Occipital lobe (tissue), 2 donors: ENCODE results near the gene PACRG. TPM values are rescaled to one million over a fixed set of nuclear protein-coding genes. Genes with fewer than 3 reads are reported as not detected.

Source experiments
- DNase-seq: peaks from one replicate; lab custom pipeline; 2025; lab: John Stamatoyannopoulos, UW
- total RNA-seq: library from RNA; depleted of rRNA; stranded (reverse); fragments of >200 nt; gene quantifications from one replicate; pipeline ENCODE4 v1.2.3, GENCODE V29; 2014

Gene PACRG
- total RNA-seq, 1 donor from 2014 or later: 6.7 TPM

DNA sequence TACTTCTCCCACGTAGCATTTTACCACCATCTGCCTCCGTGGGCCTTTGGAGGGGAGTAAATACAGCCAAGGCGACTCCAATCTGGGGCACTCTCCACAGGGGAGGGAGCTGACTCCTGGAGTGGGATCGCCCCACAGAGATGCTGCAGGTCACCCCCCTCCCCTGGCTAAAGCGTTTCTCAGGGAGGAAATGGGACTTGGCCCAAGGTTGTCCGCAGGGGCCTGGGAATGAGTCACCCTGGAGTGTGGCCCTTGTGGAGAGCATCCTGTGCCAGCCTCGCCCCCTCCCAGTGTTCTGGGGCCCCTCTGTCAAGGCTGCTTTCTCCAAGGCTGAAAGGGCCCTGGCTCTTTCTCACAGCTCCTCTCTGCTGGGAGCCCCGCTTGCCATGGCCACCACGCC lies 602.2 kb downstream of the PACRG start:
- DNase-seq: no peak

DNA sequence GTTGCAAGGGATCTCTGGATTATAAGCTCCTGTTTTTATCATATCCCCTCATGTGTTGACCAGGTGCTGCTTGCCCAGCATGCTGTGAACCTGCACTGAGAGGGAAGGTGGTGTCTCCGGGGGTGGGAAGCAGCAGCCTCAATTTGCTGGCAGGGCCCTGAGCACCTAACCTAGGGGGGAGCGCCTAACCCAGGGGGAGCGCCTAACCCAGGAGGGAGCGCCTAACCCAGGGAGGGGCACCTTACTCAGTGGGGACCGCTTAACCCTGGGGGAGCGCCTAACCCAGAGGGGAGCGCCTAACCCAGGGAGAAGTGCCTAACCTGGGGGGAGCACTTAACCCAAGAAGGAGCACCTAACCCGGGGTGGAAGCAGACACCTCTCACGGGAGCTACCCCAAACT lies 603.5 kb downstream of the PACRG start:
- no peak for DNase-seq

DNA sequence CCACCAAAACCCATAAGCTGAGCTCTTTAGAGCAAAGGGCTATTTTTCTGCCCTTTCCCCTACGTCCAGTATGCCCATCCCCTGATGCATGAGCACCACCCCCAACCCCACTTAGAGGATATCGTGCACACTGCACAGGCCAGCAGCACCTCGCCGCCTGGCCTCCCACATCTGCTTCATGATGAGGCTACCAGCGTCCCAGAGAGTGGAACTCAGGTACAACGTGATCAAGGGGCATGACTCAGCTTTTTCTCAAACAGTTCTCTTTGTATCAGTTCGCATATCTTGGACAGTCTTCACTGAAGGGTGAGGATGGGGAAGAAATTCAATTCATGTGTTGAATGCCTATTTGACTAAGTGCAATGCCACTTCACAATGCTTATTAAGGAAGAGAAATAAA lies 604.8 kb downstream of the PACRG start:
- DNase-seq: no peak

- DNase-seq: no peak
Measured at GRCh38 chr6:163333038-163333437, 605.3 kb downstream of the PACRG start.

DNA sequence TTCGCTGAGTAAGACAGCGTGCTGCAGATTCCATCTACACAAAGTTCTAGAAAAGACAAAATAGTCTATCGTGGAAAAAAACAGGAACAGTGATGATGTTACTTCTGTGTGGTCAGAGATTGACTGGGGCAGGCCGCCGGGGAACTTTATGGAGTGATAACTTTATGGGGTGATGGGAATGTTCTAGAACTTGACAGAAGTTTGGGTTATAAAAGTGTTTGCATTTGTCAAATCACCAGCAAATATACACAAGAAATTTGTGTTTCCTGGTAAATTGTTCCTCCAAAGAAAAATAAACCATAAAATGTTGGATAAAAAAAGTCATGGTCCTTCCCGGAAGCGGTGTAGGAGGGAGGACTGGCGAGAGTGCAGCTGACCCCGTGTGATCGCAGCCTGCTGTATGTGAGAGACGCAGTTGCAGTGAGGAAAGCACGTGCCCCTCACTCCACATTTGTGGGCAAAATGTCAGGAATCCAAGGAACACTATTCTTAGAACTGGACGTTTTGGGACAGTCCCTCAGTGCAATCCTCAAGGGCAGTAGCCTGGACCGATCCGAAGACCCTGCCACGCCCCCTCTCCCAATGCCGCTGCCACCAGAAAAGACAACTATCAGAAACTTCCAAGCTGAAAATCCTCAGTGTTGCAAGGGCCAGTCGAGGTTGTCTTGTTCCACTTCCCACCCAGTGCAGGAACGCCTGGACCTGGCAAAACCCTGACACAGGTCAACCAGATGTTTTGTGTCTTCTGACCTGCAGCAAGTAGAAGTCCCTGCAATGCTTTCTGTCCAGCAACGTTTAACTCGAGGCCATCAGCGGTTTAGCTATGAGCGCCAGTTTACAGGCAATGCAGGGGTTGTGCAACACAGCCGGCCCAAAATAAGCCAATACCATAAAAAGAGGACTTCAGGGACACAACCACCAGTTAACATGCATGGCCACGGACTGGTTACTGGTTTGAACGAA lies 606.2 kb downstream of the PACRG start:
- DNase-seq: no peak

DNA sequence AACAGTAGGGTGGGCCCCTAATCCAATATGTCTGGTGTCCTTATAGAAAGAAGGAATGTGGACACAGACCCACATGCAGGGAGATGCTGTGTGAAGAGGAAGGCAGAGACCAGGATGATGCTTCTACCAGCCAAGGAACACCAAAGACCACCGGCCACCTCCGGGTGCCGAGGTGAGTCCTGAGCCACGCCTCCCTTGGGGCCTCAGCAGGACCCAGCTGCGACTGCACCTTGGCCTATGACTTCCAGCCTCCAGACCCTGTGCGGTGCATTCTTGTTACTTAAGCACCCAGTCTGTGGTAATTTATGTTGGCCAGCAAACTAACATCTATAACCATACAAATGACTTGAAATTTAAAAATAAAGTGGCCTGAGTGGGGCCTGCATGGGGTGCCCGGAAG lies 607.3 kb downstream of the PACRG start:
- no peak for DNase-seq

DNA sequence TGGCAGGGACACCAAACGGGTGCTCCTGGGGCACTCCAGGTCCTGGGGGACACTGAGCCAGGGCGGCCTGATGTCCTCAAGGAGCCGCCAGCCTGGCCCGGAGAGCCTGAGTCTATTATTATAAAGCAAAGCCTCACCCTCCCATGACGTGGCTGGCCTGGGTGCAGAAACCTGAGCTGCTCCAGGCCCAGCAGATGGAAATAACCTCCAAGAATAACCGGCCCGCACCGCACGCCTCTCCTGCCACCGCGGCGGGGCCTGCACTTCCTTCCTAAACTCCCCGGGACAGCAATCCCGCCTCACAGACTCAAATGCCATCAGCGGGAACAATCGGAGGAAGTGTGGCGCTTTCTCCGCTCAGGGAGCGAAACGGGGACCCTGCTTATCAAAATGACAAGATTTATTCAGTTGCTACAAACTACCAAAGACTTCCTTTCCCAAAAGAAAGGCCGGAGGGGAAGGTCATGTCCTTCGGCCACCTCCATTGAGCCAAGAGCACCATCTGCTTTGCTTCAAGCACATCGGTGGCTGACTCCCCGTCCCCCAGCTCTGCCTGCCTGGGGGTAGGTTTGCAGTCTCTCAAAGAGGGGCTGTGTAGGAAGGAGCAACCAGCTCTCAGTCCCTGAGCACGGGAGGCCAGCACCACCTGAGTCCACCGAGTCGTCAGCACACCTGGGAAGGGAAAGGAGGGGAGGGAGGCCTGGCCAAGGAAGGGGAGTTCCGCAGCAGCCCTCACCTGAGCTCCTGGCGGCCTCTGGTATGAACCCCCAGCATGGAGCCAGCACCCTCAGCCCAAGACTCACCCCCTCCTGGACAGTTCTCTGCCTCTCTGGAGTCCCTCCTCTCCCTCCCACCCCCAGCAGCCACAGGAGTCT lies 608.1 kb downstream of the PACRG start:
- no peak for DNase-seq

GRCh38 chr6:163336961-163337360 lies 609.2 kb downstream of the PACRG start:
- DNase-seq: no peak

DNA sequence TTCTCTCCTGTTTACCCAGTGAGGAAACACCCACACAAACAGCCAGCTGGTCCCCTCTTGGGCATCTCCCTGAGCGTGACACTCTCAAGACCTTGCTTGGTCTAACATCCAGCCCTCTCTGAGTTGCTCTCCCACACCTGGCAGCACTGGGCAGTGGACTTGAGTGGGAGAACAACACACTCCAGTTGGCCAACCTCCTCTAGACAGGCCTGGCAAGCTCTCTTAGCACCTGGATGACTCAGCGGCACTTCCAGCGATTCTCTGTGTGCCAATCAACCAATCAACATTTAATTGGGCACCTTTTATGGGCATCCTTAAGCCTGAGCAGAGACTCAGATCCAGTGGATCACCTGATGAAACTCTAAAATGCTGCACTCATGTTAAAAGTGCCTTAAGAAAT lies 610.2 kb downstream of the PACRG start:
- DNase-seq: no peak

DNA sequence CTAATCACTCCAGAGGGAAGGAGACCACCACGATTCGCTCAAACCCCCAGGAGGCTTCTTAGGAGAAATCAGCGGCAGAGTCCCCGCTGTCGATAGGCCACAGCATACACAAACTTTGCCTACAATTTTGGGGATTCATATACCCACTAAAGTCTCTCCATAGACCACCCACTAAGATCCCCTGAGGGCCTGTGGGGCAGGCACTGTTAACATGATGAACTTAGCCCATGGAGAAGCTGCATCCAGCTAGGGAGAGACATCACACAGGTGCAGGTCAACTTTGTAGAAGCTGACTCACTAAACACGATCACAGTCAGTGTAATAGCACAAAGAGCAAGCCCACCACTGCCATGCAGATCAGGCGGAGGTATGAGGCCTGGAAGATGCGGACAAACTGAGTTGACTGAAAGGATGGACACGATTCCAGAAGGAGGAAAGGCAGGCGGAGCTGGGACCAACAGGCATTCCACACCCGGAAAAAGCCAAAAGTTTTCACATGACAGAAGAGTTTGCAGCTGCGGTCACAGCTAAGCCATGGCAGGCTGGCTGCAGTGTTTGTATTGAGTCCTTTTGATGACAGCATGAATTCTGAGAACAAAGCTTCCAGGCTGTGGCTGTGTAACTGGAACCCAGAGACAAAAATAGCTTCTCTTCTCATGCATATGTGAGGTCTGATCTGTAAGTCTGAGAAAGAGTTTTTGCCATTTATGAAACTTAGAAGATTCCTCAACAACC lies 611.1 kb downstream of the PACRG start:
- peak; percentile 63 for DNase-seq

DNA sequence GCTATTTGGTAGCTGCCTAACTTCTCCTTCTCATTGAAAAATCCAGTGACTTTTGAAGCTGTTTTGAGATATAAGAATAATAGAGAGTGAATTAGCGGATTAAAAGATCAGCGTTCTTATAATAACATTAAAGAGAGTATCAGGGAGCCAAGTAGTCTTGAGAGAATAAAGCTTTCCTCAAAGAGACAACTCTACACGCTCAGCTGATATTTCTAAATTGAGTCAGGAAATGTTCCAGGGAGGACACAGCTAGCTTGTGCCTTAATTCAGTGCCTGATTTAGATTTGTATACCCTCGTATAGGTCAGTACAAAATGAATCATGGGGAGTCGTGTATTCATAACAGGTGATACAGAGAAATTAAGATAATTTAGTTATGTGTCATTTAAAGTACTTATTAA lies 611.7 kb downstream of the PACRG start:
- no peak for DNase-seq

DNA sequence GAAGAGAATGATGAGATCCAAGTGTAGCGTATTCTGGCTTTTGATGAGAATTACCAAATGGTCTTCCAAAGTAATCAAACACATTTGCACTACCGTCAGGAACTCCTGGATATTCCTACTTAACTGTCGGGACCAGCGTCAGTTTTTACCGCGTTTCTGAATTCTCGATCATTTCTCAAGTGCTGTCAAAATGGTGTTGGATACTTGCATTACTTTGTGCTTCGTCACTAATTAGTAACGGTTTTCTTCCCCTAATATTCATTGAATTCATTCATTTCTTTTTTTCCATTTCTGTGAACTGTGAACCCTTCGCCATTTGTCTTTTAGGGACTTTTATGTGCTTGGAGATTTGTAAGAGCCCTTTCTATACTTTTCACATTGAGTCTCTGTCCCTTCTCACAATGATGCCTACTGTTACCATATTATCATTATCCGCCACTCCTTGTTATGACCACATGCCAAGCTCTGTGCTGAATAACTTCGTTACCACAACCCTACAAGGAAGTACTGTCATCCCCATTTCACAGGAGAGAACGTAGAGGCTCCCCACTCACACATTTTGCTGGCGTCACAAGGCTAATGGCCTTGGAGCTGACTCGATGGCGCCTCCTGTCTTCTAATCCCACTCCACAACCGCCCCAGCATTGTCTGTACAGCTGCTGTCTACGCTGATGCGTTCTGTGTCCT lies 612.6 kb downstream of the PACRG start:
- DNase-seq: no peak

DNA sequence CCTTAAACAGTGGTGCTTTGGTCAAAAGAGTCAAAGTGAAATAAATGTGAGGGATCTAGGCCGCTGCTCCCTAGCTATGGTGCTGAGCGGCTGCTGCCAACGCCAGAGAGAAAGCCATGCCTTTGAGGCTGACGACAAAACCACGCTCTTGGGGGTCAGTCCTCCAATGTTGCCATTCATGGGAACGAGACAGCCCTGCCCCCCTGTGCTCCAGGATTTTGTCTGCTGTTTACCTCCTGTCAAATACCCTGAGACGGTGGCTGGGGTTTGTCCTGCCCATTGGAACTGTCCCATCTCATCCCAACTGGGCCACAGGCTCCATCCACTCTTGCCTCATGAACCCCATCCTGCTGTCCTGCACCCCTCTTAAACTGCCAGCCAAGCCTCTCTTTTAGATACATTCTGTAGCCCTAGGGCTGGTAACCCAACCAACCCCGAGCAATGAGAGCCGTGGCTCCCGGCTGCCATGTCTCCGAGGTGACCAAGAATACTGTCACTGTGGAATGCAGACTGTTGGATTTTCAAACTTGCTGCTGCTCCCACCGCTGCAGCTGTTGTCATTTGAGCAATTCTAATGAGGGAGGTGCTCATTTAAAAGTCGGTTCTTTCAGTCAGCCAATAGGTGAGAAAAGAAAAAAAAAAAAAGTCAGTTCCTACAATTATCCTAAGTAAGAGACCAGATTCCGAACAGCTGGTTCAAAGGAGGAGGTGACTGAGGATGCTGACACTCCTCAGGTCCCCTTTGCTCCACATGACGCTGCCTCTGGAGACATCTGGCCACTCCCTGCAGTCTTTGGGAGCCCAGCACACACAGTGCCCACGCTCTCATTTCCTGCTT lies 613.7 kb downstream of the PACRG start:
- no peak for DNase-seq

GRCh38 chr6:163342571-163343539 lies 615.1 kb downstream of the PACRG start:
- no peak for DNase-seq

DNA sequence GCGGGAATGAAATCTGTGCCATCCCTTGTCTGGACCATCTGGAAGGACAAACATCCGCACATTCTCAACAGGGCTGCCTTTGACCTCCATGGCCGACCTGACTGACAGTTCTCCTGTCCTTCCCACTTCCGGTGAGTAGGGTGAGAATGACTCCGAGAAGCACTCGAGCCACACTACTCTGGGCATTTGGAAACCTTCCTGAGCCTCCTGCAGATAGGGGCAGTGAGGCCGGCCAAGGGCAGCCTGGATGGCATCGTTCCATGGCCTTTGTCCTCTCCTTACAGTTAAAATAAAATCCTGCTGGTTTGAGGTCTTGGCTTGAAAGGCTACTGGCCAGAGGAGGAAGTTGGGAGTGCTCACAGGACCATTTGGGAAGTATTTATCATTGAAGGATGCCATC lies 615.8 kb downstream of the PACRG start:
- DNase-seq: no peak

DNA sequence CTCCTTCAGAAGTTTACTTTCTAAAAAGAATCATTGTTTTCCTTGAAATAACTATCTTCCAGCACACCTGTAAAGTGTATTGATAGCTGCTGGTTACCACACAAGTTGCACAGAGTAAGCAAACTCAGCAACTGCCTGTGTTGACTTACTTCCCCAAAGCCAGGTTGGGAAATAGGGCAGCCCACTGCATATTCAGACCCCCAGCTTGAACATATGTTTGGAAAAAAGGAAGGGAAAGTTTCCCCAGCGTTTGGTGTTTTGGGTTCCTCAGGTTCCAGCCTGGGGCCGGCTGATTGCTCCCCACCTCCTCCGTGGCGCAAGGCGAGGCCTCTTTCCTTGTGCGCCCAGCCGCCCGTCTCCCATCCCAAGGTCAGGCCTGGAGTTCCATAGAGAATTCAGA lies 616.6 kb downstream of the PACRG start:
- DNase-seq: no peak

GRCh38 chr6:163345931-163346330 lies 618.2 kb downstream of the PACRG start:
- DNase-seq: no peak

DNA sequence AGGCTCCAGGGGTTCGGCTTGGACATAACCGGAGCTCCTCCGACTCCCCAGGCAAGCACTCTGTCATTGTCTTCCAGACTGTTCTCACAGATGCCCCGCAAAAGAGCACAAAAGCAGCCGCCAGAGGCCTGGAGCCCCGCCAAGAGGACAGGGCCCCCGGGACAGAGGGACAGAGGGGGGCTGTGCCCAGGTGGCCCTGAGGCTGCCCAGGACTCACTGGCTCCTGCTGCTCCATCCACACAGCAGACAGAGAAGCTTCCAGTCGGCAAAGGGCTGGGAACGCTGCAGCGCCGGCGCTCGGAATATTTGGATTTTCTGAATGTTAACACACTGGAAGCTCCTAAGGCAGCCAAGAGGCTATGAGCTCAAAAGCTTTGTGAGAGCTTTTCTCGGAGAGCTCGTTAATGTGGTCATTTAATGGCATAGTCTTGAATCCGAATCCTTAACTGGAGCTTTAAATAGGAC lies 618.8 kb downstream of the PACRG start:
- peak; percentile 60 for DNase-seq

GRCh38 chr6:163347021-163347446 lies 619.3 kb downstream of the PACRG start:
- DNase-seq: no peak
